Measurements from ENCODE around the gene CACNB1. TPM values are rescaled to one million over a fixed set of nuclear protein-coding genes. Genes with fewer than 3 reads are reported as not detected.

The CACNB1 gene
- total and polyA plus RNA-seq, 10 of the 15 experiments (the other 5 are each of a cell fraction or from before 2014, with no cell fraction given), result 0.06 to 15.6 (median 6.3) TPM

GRCh38 chr17:39165178-39165840 is 32.2 kb downstream of the CACNB1 start:
- 10% methylated on average over 50 of the region's 51 CpGs for WGBS (ENCODE audit: insufficient coverage, insufficient replicate concordance, low lambda C conversion rate, missing lambda C conversion rate)
- in situ Hi-C loops (cut with MboI), result no loop called here
- TF ChIP-seq CTCF (IDR thresholded peaks at IDR 0.05 in 2 of 3, conservative IDR thresholded peaks at IDR 0.05 in 1 of 3; ENCODE audit: control insufficient read depth in 2 of 3, extremely low read depth in 1 of 3, insufficient read depth in 1 of 3, low read depth in 3 of 3, low read length in 3 of 3), result 0 out of 6 replicates have a peak, but pooled peaks of 1 of the 3 experiments have one; percentile 0
- TF ChIP-seq, protein P1, sequence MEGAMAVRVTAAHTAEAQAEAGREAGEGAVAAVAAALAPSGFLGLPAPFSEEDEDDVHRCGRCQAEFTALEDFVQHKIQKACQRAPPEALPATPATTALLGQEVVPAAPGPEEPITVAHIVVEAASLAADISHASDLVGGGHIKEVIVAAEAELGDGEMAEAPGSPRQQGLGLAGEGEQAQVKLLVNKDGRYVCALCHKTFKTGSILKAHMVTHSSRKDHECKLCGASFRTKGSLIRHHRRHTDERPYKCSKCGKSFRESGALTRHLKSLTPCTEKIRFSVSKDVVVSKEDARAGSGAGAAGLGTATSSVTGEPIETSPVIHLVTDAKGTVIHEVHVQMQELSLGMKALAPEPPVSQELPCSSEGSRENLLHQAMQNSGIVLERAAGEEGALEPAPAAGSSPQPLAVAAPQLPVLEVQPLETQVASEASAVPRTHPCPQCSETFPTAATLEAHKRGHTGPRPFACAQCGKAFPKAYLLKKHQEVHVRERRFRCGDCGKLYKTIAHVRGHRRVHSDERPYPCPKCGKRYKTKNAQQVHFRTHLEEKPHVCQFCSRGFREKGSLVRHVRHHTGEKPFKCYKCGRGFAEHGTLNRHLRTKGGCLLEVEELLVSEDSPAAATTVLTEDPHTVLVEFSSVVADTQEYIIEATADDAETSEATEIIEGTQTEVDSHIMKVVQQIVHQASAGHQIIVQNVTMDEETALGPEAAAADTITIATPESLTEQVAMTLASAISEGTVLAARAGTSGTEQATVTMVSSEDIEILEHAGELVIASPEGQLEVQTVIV (IDR thresholded peaks at IDR 0.05; ENCODE audit: borderline replicate concordance, partially characterized antibody), result no peak
- DNase-seq (ENCODE audit: low read depth, low spot score) (no peak), FAIRE-seq (no peak), ATAC-seq (peak; percentile 16; the same call in 2 of the 3 replicates)
- CTCF ChIA-PET, result interaction anchor here (0.6 to 5.0 kb wide), 53 partner anchors 9 to 607 kb away, joined by 3 to 128 read pairs (median 5); partner anchors contain the start of genes CACNB1, LASP1, PLXDC1 and RPL19
- POLR2A ChIA-PET, result interaction anchor here (0.5 to 1.3 kb wide), 7 partner anchors 8 to 311 kb away, joined by 3 to 10 read pairs (median 4); no protein-coding TSS in a partner anchor
- RAD21 ChIA-PET (ENCODE audit: unreplicated experiment), result interaction anchor here (0.7 to 4.0 kb wide), 16 partner anchors 8 to 294 kb away, joined by 3 to 40 read pairs (median 5); partner anchors contain the start of genes PLXDC1 and RPL19
- no peaks in the 10 kb centered on the region for H3K79me2 ChIP-seq (ENCODE audit: control insufficient read depth, insufficient read depth, low read length)
- peak overlapping the region; percentile 100 for H3K4me2 ChIP-seq (ENCODE audit: control insufficient read depth, insufficient read depth)
- H4K20me1 ChIP-seq (ENCODE audit: control insufficient read depth, insufficient read depth), result no peaks in the 10 kb centered on the region
- H3K4me1 ChIP-seq (ENCODE audit: control insufficient read depth, insufficient read depth, low read length), result peaks cover 9% of the 10 kb centered on the region
- peak overlapping the region; percentile 99 for H2AFZ ChIP-seq (ENCODE audit: control insufficient read depth, low read depth, low read length)
- H3K27me3 ChIP-seq (replicated peaks in 1 of 2; ENCODE audit: control insufficient read depth in 2 of 2, insufficient read depth in 2 of 2, low read length in 1 of 2), result peaks cover 0 to 2% of the 10 kb centered on the region in 2 experiments; a peak in 2 of 4 replicates
- H3K27ac ChIP-seq (ENCODE audit: control insufficient read depth, insufficient read depth), result no peak overlapping the region
- no TSS peak for BruUV-seq (replicated peaks)
- intact Hi-C loops (cut with micrococcal nuclease; ENCODE audit: unreplicated experiment), result no loop called here
- SMC1A ChIA-PET (ENCODE audit: uncharacterized antibody, unreplicated experiment), result interaction anchor here (0.7 to 7.6 kb wide), 14 partner anchors 9 to 294 kb away, joined by 3 to 47 read pairs (median 3); partner anchors contain the start of gene PLXDC1
- peak overlapping the region; percentile 70 for H3K9ac ChIP-seq (ENCODE audit: control insufficient read depth, insufficient read depth, low read length)
- peak overlapping the region; percentile 71 for H3K4me3 ChIP-seq
- no peaks in the 10 kb centered on the region for H3K9me3 ChIP-seq (replicated peaks; ENCODE audit: control insufficient read depth, insufficient read depth, low read length)
- H3K36me3 ChIP-seq (ENCODE audit: control insufficient read depth in 2 of 2, insufficient read depth in 2 of 2, low read length in 1 of 2), result no peaks in the 10 kb centered on the region
